Vagina (tissue), 2 donors: ENCODE data around the gene WDR70. TPM values are rescaled to one million over a fixed set of nuclear protein-coding genes. Genes with fewer than 3 reads are reported as not detected.

Experiments used
- DNase-seq, 2 donors: peaks; one replicate each; pipeline ENCODE4 v3.0.0-alpha.2; 2017; ENCODE audit errors: extremely low spot score in 2 of 2
- H3K27ac ChIP-seq: fragments of 200-600 bp; sonication (generic); one replicate; pipeline ENCODE4 v1.5.1; 2019
- H3K27me3 ChIP-seq: fragments of 200-600 bp; sonication (generic); one replicate; pipeline ENCODE4 v1.5.1; 2019
- H3K36me3 ChIP-seq, 2 donors: fragments of 200-600 bp; sonication (generic); one replicate each; pipeline ENCODE4 v1.5.1; 2017 to 2019
- H3K4me1 ChIP-seq: fragments of 200-600 bp; sonication (generic); one replicate; pipeline ENCODE4 v1.5.1; 2019
- H3K4me3 ChIP-seq, 2 donors: fragments of 200-600 bp; sonication (generic); 1 replicate in 1 of 2; 2 replicates in 1 of 2; pipeline ENCODE4 v1.5.1; 2016 to 2019
- H3K9me3 ChIP-seq: fragments of 200-600 bp; sonication (generic); one replicate; pipeline ENCODE4 v1.5.1; 2019
- CTCF ChIP-seq, 3 experiments: fragments of 450-650 bp in 2 of 3; fragments of 200-600 bp in 1 of 3; sonication (generic) in 1 of 3; IDR thresholded peaks; one replicate each; pipeline ENCODE4 v1.5.1; 2017 to 2019; ENCODE audit warnings: antibody characterized with exemption in 3 of 3, mild to moderate bottlenecking in 2 of 3, moderate library complexity in 2 of 3
- POLR2A ChIP-seq, 2 donors: fragments of 450-650 bp; IDR thresholded peaks; one replicate each; pipeline ENCODE4 v1.6.1; 2017; ENCODE audit warnings: antibody characterized with exemption in 2 of 2, mild to moderate bottlenecking in 2 of 2, moderate library complexity in 2 of 2
- POLR2AphosphoS5 ChIP-seq, 2 donors: sonication (generic); formaldehyde crosslinking; IDR thresholded peaks; one replicate each; pipeline ENCODE4 v1.9.0; 2017; ENCODE audit warnings: antibody characterized with exemption in 2 of 2, mild to moderate bottlenecking in 2 of 2, low read depth in 1 of 2; ENCODE audit not compliant: insufficient read depth in 1 of 2
- intact Hi-C: fragments of 100-400 bp; cut with DNase I; formaldehyde crosslinking; loops from one replicate; pipeline ENCODE4 v1.15.1; 2023
- total RNA-seq: library from RNA; depleted of rRNA; stranded (reverse); fragments of >200 nt; gene quantifications from one replicate; pipeline ENCODE4 v1.2.3, GENCODE V29; 2016

WDR70 gene
- total RNA-seq, 1 donor from 2014 or later = 31.4 TPM

DNA sequence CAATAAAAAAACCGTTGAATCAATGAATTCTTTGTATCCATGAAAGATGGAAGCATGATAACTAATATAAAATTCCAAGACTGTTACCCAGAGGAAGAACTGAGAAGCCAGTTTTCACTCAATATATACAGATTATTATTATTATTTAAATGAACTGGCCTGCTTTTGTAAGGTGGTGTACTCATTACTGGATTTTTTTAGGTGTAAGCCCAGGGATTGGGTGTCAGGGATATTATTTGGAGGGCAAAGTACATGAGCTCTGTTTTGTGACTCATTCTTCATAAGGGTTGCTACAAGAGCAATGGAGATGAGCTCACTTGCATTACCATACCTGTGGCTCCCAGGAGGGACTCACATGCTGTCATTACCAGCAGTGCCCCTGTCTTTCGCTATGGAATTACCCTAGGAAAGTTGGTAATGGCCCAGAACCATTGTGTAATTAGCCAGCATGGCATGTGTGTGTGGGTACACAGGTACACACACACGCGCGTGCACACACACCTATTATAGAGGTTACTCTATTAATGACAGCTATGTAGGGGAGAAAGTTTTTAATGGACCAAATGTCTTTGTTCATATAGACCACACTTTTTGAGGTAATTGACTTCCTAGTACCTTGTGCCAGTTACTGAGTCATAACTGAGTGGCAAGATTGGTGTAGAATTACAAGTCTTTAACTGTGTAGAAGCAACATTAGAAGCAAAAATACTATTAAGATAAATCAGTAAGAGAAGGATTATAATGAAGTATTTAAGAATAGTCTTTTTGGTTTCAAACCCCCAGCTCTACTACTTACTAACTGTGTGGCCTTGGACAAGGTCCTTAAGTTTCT is 317.3 kb downstream of the WDR70 start:
- no peaks in the 10 kb centered on the region for H3K27me3 ChIP-seq
- H3K4me1 ChIP-seq = no peaks in the 10 kb centered on the region
- no peak for DNase-seq
- no peaks in the 10 kb centered on the region for H3K9me3 ChIP-seq
- no peak overlapping the region for H3K4me3 ChIP-seq
- H3K27ac ChIP-seq = no peak overlapping the region
- H3K36me3 ChIP-seq = no peaks in the 10 kb centered on the region
- no peak for TF ChIP-seq POLR2AphosphoS5 (IDR thresholded peaks at IDR 0.05; ENCODE audit: insufficient read depth in 1 of 2, low read depth in 1 of 2)
- no peak for TF ChIP-seq CTCF (IDR thresholded peaks at IDR 0.05)
- no peak for TF ChIP-seq POLR2A (IDR thresholded peaks at IDR 0.05)
- intact Hi-C loops = no loop called here

GRCh38 chr5:37701868-37702267 is 322.8 kb downstream of the WDR70 start:
- no peaks in the 10 kb centered on the region for H3K9me3 ChIP-seq
- no peaks in the 10 kb centered on the region for H3K36me3 ChIP-seq
- DNase-seq = no peak
- TF ChIP-seq POLR2A (IDR thresholded peaks at IDR 0.05) (no peak), CTCF (IDR thresholded peaks at IDR 0.05) (no peak), POLR2AphosphoS5 (IDR thresholded peaks at IDR 0.05; ENCODE audit: insufficient read depth in 1 of 2, low read depth in 1 of 2) (no peak)
- no peak overlapping the region for H3K4me3 ChIP-seq
- intact Hi-C loops = no loop called here
- H3K27ac ChIP-seq = no peak overlapping the region
- no peaks in the 10 kb centered on the region for H3K27me3 ChIP-seq
- H3K4me1 ChIP-seq = no peaks in the 10 kb centered on the region

DNA sequence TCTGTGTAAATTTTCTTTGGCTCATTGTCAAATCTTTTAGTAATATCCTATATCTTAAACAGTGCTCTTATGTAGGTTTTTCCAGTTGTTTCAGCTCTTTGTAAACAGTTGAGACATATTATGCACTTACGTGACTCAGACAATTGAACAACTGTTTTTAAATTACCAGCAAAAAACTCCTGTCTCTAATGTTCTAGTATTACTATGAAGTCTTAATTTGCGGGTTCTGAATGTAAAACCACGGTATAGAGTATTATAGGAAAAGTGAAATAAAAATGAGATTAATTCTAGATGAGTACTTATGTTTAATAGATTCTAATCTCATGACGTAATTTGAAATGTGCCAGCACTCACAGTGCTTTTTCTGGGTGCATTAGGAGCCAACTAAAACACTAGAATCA is 324.7 kb downstream of the WDR70 start:
- H3K4me1 ChIP-seq = no peaks in the 10 kb centered on the region
- intact Hi-C loops = no loop called here
- no peaks in the 10 kb centered on the region for H3K27me3 ChIP-seq
- TF ChIP-seq POLR2AphosphoS5 (IDR thresholded peaks at IDR 0.05; ENCODE audit: insufficient read depth in 1 of 2, low read depth in 1 of 2) = no peak
- no peak for TF ChIP-seq POLR2A (IDR thresholded peaks at IDR 0.05)
- no peak for TF ChIP-seq CTCF (IDR thresholded peaks at IDR 0.05)
- H3K9me3 ChIP-seq = no peaks in the 10 kb centered on the region
- no peaks in the 10 kb centered on the region for H3K36me3 ChIP-seq
- DNase-seq = no peak
- H3K27ac ChIP-seq = no peak overlapping the region
- H3K4me3 ChIP-seq = no peak overlapping the region

DNA sequence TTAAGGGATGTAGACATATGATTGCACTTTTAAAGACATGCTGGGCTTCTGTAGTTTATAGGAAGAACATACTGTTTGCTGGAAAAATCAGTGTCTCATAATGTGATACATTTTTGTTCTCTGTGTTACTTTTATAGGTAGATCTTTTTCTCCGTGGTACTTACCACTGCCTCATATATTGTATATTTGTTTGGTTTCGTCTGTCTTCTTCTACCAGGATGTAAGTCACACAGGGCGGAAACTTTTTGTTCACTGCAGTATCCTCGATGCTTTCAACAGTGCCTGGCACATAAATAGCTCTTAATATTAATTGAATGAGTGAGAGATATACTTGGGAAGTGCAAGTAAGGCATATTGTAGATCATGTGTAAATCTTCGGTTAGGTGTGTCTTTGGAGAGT is 325.3 kb downstream of the WDR70 start:
- DNase-seq = no peak
- no peaks in the 10 kb centered on the region for H3K4me1 ChIP-seq
- no peaks in the 10 kb centered on the region for H3K27me3 ChIP-seq
- H3K36me3 ChIP-seq = no peaks in the 10 kb centered on the region
- H3K27ac ChIP-seq = no peak overlapping the region
- no peak overlapping the region for H3K4me3 ChIP-seq
- intact Hi-C loops = no loop called here
- TF ChIP-seq CTCF (IDR thresholded peaks at IDR 0.05) = no peak
- TF ChIP-seq POLR2AphosphoS5 (IDR thresholded peaks at IDR 0.05; ENCODE audit: insufficient read depth in 1 of 2, low read depth in 1 of 2) = no peak
- TF ChIP-seq POLR2A (IDR thresholded peaks at IDR 0.05) = no peak
- H3K9me3 ChIP-seq = no peaks in the 10 kb centered on the region

DNA sequence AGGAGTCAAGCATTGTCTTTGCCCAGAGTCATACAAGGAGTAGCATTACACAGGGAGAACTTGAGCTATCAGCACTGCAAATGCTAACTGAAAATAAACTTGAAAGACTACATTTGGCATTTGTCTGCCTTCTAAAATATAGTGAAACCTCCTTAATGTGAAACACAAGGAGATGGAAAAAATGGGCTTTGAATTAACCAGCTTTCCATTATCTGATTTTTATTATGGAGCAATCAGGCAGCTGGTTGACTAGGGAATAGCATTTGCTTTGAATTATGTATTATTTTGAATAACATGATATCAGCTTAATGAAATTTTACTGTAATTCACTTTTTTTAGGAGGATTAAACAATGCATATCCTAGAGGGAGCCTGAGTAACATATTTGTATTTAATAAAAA is 329.9 kb downstream of the WDR70 start:
- H3K27ac ChIP-seq = no peak overlapping the region
- DNase-seq = no peak
- no peak overlapping the region for H3K4me3 ChIP-seq
- TF ChIP-seq POLR2A (IDR thresholded peaks at IDR 0.05) (no peak), POLR2AphosphoS5 (IDR thresholded peaks at IDR 0.05; ENCODE audit: insufficient read depth in 1 of 2, low read depth in 1 of 2) (no peak), CTCF (IDR thresholded peaks at IDR 0.05) (no peak)
- H3K27me3 ChIP-seq = no peaks in the 10 kb centered on the region
- intact Hi-C loops = no loop called here
- H3K9me3 ChIP-seq = no peaks in the 10 kb centered on the region
- H3K4me1 ChIP-seq = no peaks in the 10 kb centered on the region
- no peaks in the 10 kb centered on the region for H3K36me3 ChIP-seq
